GM19463 (cell line): Measurements from ENCODE around the gene WDR90.
"Not testable (repeated sequence)": the region's sequence is repeated elsewhere in the genome, so short reads cannot be mapped to it uniquely, and the experiment has no call there.

ENCODE experiments used
- ATAC-seq: cut with Tn5 transposase; IDR thresholded peaks from one replicate; pipeline ENCODE4 v1.9.1; 2021; ENCODE audit warnings: mild to moderate bottlenecking, moderate library complexity; ENCODE audit not compliant: unreplicated experiment

The WDR90 gene

GRCh38 chr16:684961-685696 lies 36.0 kb downstream of the WDR90 start:
- ATAC-seq = no peak

GRCh38 chr16:685967-686366 lies 36.8 kb downstream of the WDR90 start:
- ATAC-seq = no peak

GRCh38 chr16:686459-687260 lies 37.5 kb downstream of the WDR90 start:
- ATAC-seq = no peak

GRCh38 chr16:687499-687898 lies 38.3 kb downstream of the WDR90 start:
- ATAC-seq = no peak

GRCh38 chr16:689175-689897 lies 40.2 kb downstream of the WDR90 start:
- no peak for ATAC-seq

- ATAC-seq = not testable (repeated sequence)
Observed at GRCh38 chr16:691242-691641, 42.1 kb downstream of the WDR90 start.

GRCh38 chr16:692356-693108 lies 43.4 kb downstream of the WDR90 start:
- no peak for ATAC-seq

- no peak for ATAC-seq
Observed at GRCh38 chr16:693364-693763, 44.2 kb downstream of the WDR90 start.

- no peak for ATAC-seq
Observed at GRCh38 chr16:693766-694165, 44.6 kb downstream of the WDR90 start.

- no peak for ATAC-seq
Observed at GRCh38 chr16:694187-694862, 45.2 kb downstream of the WDR90 start.

- no peak for ATAC-seq
Observed at GRCh38 chr16:694863-695354, 45.7 kb downstream of the WDR90 start.

GRCh38 chr16:695355-696089 lies 46.4 kb downstream of the WDR90 start:
- ATAC-seq = no peak

- ATAC-seq = no peak
Observed at GRCh38 chr16:698911-699671, 49.9 kb downstream of the WDR90 start.

- no peak for ATAC-seq
Observed at GRCh38 chr16:700684-701584, 51.8 kb downstream of the WDR90 start.

- no peak for ATAC-seq
Observed at GRCh38 chr16:702341-702740, 53.2 kb downstream of the WDR90 start.

- ATAC-seq = no peak
Observed at GRCh38 chr16:703406-703805, 54.2 kb downstream of the WDR90 start.

- ATAC-seq = no peak
Observed at GRCh38 chr16:704047-704446, 54.9 kb downstream of the WDR90 start.
